B cell (primary cell): Measurements from ENCODE around the gene STAT1. TPM values are rescaled to one million over a fixed set of nuclear protein-coding genes. Genes with fewer than 3 reads are reported as not detected.

Experiments
- ATAC-seq: fragments of 200-7000 bp; cut with Tn5 transposase; one replicate; pipeline ENCODE4 v1.10.0; 2021; ENCODE audit warnings: low read depth, mild to moderate bottlenecking, moderate number of reproducible peaks, moderate library complexity
- CTCF ChIA-PET: fragments of 350-600 bp; sonication (Branson Sonifier 250); formaldehyde crosslinking; loops from one replicate; lab custom pipeline; 2021; ENCODE audit warnings: antibody characterized with exemption, inconsistent platforms; lab: Charles Lee
- POLR2A ChIA-PET: fragments of 350-600 bp; sonication (Branson Sonifier 250); formaldehyde crosslinking; loops from one replicate; lab custom pipeline; 2021; ENCODE audit warnings: antibody characterized with exemption; lab: Charles Lee
- DNase-seq: peaks from one replicate; pipeline ENCODE4 v3.0.0; 2013
- H2AFZ ChIP-seq: 2 replicates; pipeline ENCODE4 v1.6.1; 2012; ENCODE audit warnings: mild to moderate bottlenecking, low read depth, low read length; ENCODE audit not compliant: insufficient read depth, poor library complexity, severe bottlenecking
- H3K27ac ChIP-seq, 2 donors: 1 replicate in 1 of 2; 2 replicates in 1 of 2; pipeline ENCODE4 v1.5.1; 2012 to 2013; ENCODE audit warnings: low read length in 2 of 2, mild to moderate bottlenecking in 2 of 2, moderate library complexity in 1 of 2
- H3K27me3 ChIP-seq, 4 experiments: fragments of 200-600 bp in 1 of 4; sonication (generic) in 1 of 4; replicated peaks in 1 of 4; 1 replicate in 2 of 4; 2 replicates in 2 of 4; pipeline versions ENCODE4 v1.6.1 to v1.7.0; 2013 to 2016; ENCODE audit warnings: low read length in 3 of 4, mild to moderate bottlenecking in 2 of 4, mixed read lengths in 1 of 4, moderate library complexity in 1 of 4; ENCODE audit not compliant: insufficient read depth in 4 of 4, control insufficient read depth in 3 of 4; ENCODE audit errors: control extremely low read depth in 1 of 4
- H3K36me3 ChIP-seq, 2 experiments: replicated peaks in 1 of 2; 1 replicate in 1 of 2; 2 replicates in 1 of 2; pipeline versions ENCODE4 v1.6.1 to v1.7.1; 2013; ENCODE audit warnings: low read length in 1 of 2; ENCODE audit not compliant: insufficient read depth in 2 of 2, control insufficient read depth in 1 of 2; ENCODE audit errors: control extremely low read depth in 1 of 2, extremely low read depth in 1 of 2
- H3K4me1 ChIP-seq, 2 donors: fragments of 200-600 bp in 1 of 2; sonication (generic) in 1 of 2; 1 replicate in 1 of 2; 2 replicates in 1 of 2; pipeline versions ENCODE4 v1.5.1 to v1.6.1; 2013 to 2017; ENCODE audit warnings: low read length in 2 of 2; ENCODE audit not compliant: control insufficient read depth in 2 of 2, insufficient read depth in 2 of 2
- H3K4me2 ChIP-seq: replicated peaks from 2 replicates; pipeline ENCODE3; 2012; ENCODE audit warnings: mild to moderate bottlenecking, low read depth, low read length; ENCODE audit not compliant: poor library complexity, severe bottlenecking
- H3K4me3 ChIP-seq, 5 experiments: fragments of 200-600 bp in 1 of 5; sonication (generic) in 1 of 5; 1 replicate in 3 of 5; 2 replicates in 2 of 5; pipeline versions ENCODE4 v1.5.1 to v1.7.0; 2011 to 2016; ENCODE audit warnings: low read length in 4 of 5, mild to moderate bottlenecking in 4 of 5, low read depth in 2 of 5, control low read depth in 1 of 5, moderate library complexity in 1 of 5; ENCODE audit not compliant: insufficient read depth in 1 of 5; ENCODE audit errors: control extremely low read depth in 1 of 5, extremely low read depth in 1 of 5
- H3K79me2 ChIP-seq: fragments of 200-600 bp; sonication (generic); one replicate; pipeline ENCODE4 v1.6.0; 2016; ENCODE audit warnings: low read length; ENCODE audit not compliant: control insufficient read depth, insufficient read depth
- H3K9ac ChIP-seq: fragments of 200-600 bp; sonication (generic); 2 replicates; pipeline ENCODE4 v1.6.1; 2017; ENCODE audit warnings: mild to moderate bottlenecking, low read length, moderate library complexity
- H3K9me3 ChIP-seq, 3 donors: one replicate each; pipeline versions ENCODE4 v1.6.1 to v1.7.1; 2013; ENCODE audit warnings: low read length in 2 of 3; ENCODE audit not compliant: control insufficient read depth in 2 of 3, insufficient read depth in 1 of 3; ENCODE audit errors: control extremely low read depth in 1 of 3
- H4K20me1 ChIP-seq: 2 replicates; pipeline ENCODE4 v1.6.0; 2012; ENCODE audit warnings: mild to moderate bottlenecking, low read length; ENCODE audit not compliant: insufficient read depth, control insufficient read depth, poor library complexity, severe bottlenecking
- H3K27ac Mint-ChIP-seq: one replicate; pipeline ENCODE4 v1.8.0; 2021; ENCODE audit warnings: mixed read lengths
- H3K27me3 Mint-ChIP-seq: one replicate; pipeline ENCODE4 v1.8.0; 2021; ENCODE audit warnings: mixed read lengths
- H3K4me1 Mint-ChIP-seq: one replicate; pipeline ENCODE4 v1.8.0; 2021; ENCODE audit warnings: mixed read lengths
- H3K4me3 Mint-ChIP-seq: one replicate; pipeline ENCODE4 v1.8.0; 2021; ENCODE audit warnings: mixed read lengths
- H3K9me3 Mint-ChIP-seq: one replicate; pipeline ENCODE4 v1.8.0; 2022; ENCODE audit warnings: mixed read lengths; ENCODE audit not compliant: insufficient read depth
- EZH2 ChIP-seq: IDR thresholded peaks from 2 replicates; pipeline ENCODE4 v1.6.1; 2012; ENCODE audit warnings: borderline replicate concordance, low read depth, mild to moderate bottlenecking, moderate library complexity, low read length; ENCODE audit not compliant: insufficient read depth, poor library complexity, severe bottlenecking
- WGBS: methylation state at CpG from one replicate; pipeline ENCODE4 v1.1.5; 2013; ENCODE audit warnings: missing lambda C conversion rate; ENCODE audit not compliant: insufficient coverage; 5-methylcytosine and 5-hydroxymethylcytosine counted together
- intact Hi-C: fragments of 100-400 bp; cut with micrococcal nuclease; formaldehyde crosslinking; loops from one replicate; pipeline ENCODE4 v1.10.0; 2022
- polyA plus RNA-seq: library from polyadenylated mRNA; depleted of rRNA; stranded (reverse); fragments of >200 nt; gene quantifications from 2 replicates; pipeline ENCODE4 v1.2.3, GENCODE V29; 2012
- total RNA-seq, 2 donors: library from RNA; stranded (reverse); fragments of 120-200 nt in 1 of 2; gene quantifications; 1 replicate in 1 of 2; 2 replicates in 1 of 2; pipeline versions ENCODE4 v1.2.3 to v1.2.4, GENCODE V29; 2013 to 2022
- TF ChIP-seq, protein P1 (sequence below): fragments of 200-600 bp; IDR thresholded peaks from one replicate; pipeline ENCODE4 v1.8.0; 2022; ENCODE audit warnings: antibody characterized with exemption, mild to moderate bottlenecking

Gene STAT1
- total and polyA plus RNA-seq, 2 donors (not counting 1 experiment from before 2014, with no cell fraction given) = 20.5 to 50.9 TPM

DNA sequence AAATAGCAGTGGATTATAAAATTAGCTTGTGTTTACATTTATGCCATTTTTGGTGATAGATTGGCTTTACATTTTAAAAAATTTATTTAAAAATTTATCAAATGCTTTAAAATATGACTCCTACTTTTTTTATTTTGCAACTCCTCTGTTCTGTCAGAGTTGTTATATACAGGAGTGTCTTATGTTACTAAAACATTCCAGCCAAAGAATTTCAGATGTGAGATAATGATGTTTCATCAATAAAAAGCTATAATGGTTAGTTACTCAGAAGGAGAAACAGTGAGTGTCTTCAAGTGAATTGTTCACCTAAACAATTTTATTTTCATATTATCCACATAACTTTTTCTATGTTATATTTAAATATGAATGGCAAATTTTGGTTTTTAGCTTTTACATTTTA, 80.6 kb downstream of the STAT1 start:
- Mint-ChIP-seq H3K9me3 (no peaks in the 10 kb centered on the region), H3K27ac (no peak overlapping the region), H3K4me3 (no peak overlapping the region), H3K27me3 (no peaks in the 10 kb centered on the region), H3K4me1 (peaks cover 3% of the 10 kb centered on the region)
- no peak overlapping the region for H3K9ac ChIP-seq
- no peaks in the 10 kb centered on the region for H3K79me2 ChIP-seq
- no peaks in the 10 kb centered on the region for H3K9me3 ChIP-seq
- no peak overlapping the region for H3K4me3 ChIP-seq
- ChIA-PET CTCF (interaction anchor here (1.4 kb wide), 1 partner anchor 83 kb away, joined by 5 read pairs; no protein-coding TSS in a partner anchor), POLR2A (interaction anchor here (0.7 kb wide), 1 partner anchor 47 kb away, joined by 3 read pairs; no protein-coding TSS in a partner anchor)
- H4K20me1 ChIP-seq = no peaks in the 10 kb centered on the region
- no peak overlapping the region for H2AFZ ChIP-seq
- H3K4me2 ChIP-seq = no peak overlapping the region
- H3K27ac ChIP-seq = no peak overlapping the region
- H3K4me1 ChIP-seq = no peaks in the 10 kb centered on the region
- no peaks in the 10 kb centered on the region for H3K27me3 ChIP-seq
- no peak for ATAC-seq
- intact Hi-C loops = loop anchor here (5.0 kb wide), 1 partner anchor 51 kb away; the partner anchor contains the start of gene GLS
- no peak for DNase-seq
- no peak for TF ChIP-seq EZH2
- TF ChIP-seq, protein P1, sequence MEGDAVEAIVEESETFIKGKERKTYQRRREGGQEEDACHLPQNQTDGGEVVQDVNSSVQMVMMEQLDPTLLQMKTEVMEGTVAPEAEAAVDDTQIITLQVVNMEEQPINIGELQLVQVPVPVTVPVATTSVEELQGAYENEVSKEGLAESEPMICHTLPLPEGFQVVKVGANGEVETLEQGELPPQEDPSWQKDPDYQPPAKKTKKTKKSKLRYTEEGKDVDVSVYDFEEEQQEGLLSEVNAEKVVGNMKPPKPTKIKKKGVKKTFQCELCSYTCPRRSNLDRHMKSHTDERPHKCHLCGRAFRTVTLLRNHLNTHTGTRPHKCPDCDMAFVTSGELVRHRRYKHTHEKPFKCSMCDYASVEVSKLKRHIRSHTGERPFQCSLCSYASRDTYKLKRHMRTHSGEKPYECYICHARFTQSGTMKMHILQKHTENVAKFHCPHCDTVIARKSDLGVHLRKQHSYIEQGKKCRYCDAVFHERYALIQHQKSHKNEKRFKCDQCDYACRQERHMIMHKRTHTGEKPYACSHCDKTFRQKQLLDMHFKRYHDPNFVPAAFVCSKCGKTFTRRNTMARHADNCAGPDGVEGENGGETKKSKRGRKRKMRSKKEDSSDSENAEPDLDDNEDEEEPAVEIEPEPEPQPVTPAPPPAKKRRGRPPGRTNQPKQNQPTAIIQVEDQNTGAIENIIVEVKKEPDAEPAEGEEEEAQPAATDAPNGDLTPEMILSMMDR = no peak
- H3K36me3 ChIP-seq = peaks cover 5 to 33% of the 10 kb centered on the region in 2 experiments

DNA sequence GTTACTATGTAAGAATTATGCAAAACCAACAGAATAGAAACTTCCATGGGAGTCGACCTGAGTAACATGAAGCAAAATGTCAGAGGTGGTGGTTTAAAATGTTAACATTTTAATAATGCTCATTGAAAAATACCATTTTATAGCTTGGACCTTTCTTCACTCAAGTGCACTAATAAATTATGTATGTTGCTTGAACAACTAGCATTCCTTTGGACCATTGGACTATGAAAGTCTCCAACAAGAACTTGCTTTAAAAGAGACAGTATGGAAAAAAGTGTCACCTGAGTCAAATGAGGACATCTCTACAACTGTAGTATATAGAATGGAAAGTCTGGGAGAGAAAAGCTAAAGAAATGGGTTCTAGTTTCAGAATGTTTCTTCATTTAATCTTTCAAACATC, 81.5 kb downstream of the STAT1 start:
- Mint-ChIP-seq H3K4me1 (peaks cover 3% of the 10 kb centered on the region), H3K9me3 (no peaks in the 10 kb centered on the region), H3K27me3 (no peaks in the 10 kb centered on the region), H3K4me3 (no peak overlapping the region), H3K27ac (no peak overlapping the region)
- intact Hi-C loops = loop anchor here (5.0 kb wide), 1 partner anchor 50 kb away; the partner anchor contains the start of gene GLS
- Histone ChIP-seq H3K79me2 (no peaks in the 10 kb centered on the region), H3K4me2 (no peak overlapping the region), H3K27me3 (no peaks in the 10 kb centered on the region), H2AFZ (no peak overlapping the region), H3K4me1 (no peaks in the 10 kb centered on the region), H3K4me3 (no peak overlapping the region), H3K9ac (no peak overlapping the region), H3K9me3 (no peaks in the 10 kb centered on the region), H4K20me1 (no peaks in the 10 kb centered on the region), H3K36me3 (peaks cover 6 to 33% of the 10 kb centered on the region in 2 experiments), H3K27ac (no peak overlapping the region)
- WGBS = no CpG with 5 or more reads among the region's 1 CpG
- ChIA-PET POLR2A (interaction anchor here (0.7 kb wide), 2 partner anchors 46 to 489 kb away, joined by 3 read pairs; no protein-coding TSS in a partner anchor), CTCF (interaction anchor here (1.4 kb wide), 1 partner anchor 82 kb away, joined by 5 read pairs; no protein-coding TSS in a partner anchor)
- no peak for ATAC-seq
- no peak for TF ChIP-seq EZH2
- TF ChIP-seq, protein P1 = no peak
- no peak for DNase-seq
